ENCODE results near the gene ARHGEF19. TPM values are rescaled to one million over a fixed set of nuclear protein-coding genes. Genes with fewer than 3 reads are reported as not detected.

Gene ARHGEF19
- total RNA-seq, 4 donors from 2014 or later = 33.0 to 83.8 (median 45.7) TPM

GRCh38 chr1:16250524-16251251 is 38.2 kb upstream of the ARHGEF19 start:
- H3K4me1 ChIP-seq = peaks cover 55% of the 10 kb centered on the region
- 76% methylated on average over 15 of the region's 15 CpGs for WGBS
- no peak overlapping the region for H3K4me3 ChIP-seq
- peak overlapping the region; percentile 70 for H3K27ac ChIP-seq
- no peaks in the 10 kb centered on the region for H3K27me3 ChIP-seq
- peaks cover 45% of the 10 kb centered on the region for H3K36me3 ChIP-seq
- TF ChIP-seq CTCF (IDR thresholded peaks at IDR 0.05) (no peak), POLR2AphosphoS5 (IDR thresholded peaks at IDR 0.05) (no peak), POLR2A (IDR thresholded peaks at IDR 0.05) (no peak)
- H3K9me3 ChIP-seq = no peaks in the 10 kb centered on the region
- peak in 1 of 2 donors; percentile 66 for DNase-seq (ENCODE audit: low spot score in 2 of 2)

GRCh38 chr1:16249596-16250241 is 37.3 kb upstream of the ARHGEF19 start:
- peak in 1 of 2 donors; percentile 82 for DNase-seq (ENCODE audit: low spot score in 2 of 2)
- WGBS = 55% methylated on average over 3 of the region's 3 CpGs
- Histone ChIP-seq H3K27ac (peak overlapping the region; percentile 83), H3K4me3 (no peak overlapping the region), H3K27me3 (no peaks in the 10 kb centered on the region), H3K4me1 (peaks cover 58% of the 10 kb centered on the region), H3K36me3 (peaks cover 35% of the 10 kb centered on the region), H3K9me3 (no peaks in the 10 kb centered on the region)
- peak in 2 of 3 donors; percentile 69 to 84 for TF ChIP-seq POLR2AphosphoS5 (IDR thresholded peaks at IDR 0.05)
- no peak for TF ChIP-seq EP300 (IDR thresholded peaks at IDR 0.05)

- peaks cover 66% of the 10 kb centered on the region for H3K4me1 ChIP-seq
- no peaks in the 10 kb centered on the region for H3K9me3 ChIP-seq
- peak overlapping the region; percentile 83 for H3K27ac ChIP-seq
- H3K36me3 ChIP-seq = peaks cover 28% of the 10 kb centered on the region
- TF ChIP-seq CTCF (IDR thresholded peaks at IDR 0.05) (no peak), POLR2AphosphoS5 (IDR thresholded peaks at IDR 0.05) (peak in 2 of 3 donors; percentile 41 to 71), EP300 (IDR thresholded peaks at IDR 0.05) (no peak)
- WGBS = 19% methylated on average over 7 of the region's 7 CpGs
- peak; percentile 86 to 88 for DNase-seq (ENCODE audit: low spot score in 2 of 2)
- no peaks in the 10 kb centered on the region for H3K27me3 ChIP-seq
- no peak overlapping the region for H3K4me3 ChIP-seq
These were observed 36.4 kb upstream of the ARHGEF19 start for GRCh38 chr1:16248603-16249516.

- H3K36me3 ChIP-seq = peaks cover 21% of the 10 kb centered on the region
- no peaks in the 10 kb centered on the region for H3K9me3 ChIP-seq
- DNase-seq (ENCODE audit: low spot score in 2 of 2) = no peak
- 73% methylated on average over 8 of the region's 8 CpGs for WGBS
- H3K4me1 ChIP-seq = peaks cover 63% of the 10 kb centered on the region
- TF ChIP-seq POLR2A (IDR thresholded peaks at IDR 0.05) (no peak), EP300 (IDR thresholded peaks at IDR 0.05) (no peak), POLR2AphosphoS5 (IDR thresholded peaks at IDR 0.05) (no peak), CTCF (IDR thresholded peaks at IDR 0.05) (no peak)
- H3K27ac ChIP-seq = peak overlapping the region; percentile 83
- no peak overlapping the region for H3K4me3 ChIP-seq
- no peaks in the 10 kb centered on the region for H3K27me3 ChIP-seq
These were observed 35.6 kb upstream of the ARHGEF19 start for GRCh38 chr1:16248007-16248436.

GRCh38 chr1:16247441-16247840 is 35.0 kb upstream of the ARHGEF19 start:
- Histone ChIP-seq H3K36me3 (peaks cover 21% of the 10 kb centered on the region), H3K9me3 (no peaks in the 10 kb centered on the region), H3K27me3 (no peaks in the 10 kb centered on the region), H3K4me3 (no peak overlapping the region), H3K4me1 (peaks cover 63% of the 10 kb centered on the region), H3K27ac (peak overlapping the region; percentile 83)
- WGBS = 77% methylated on average over 2 of the region's 2 CpGs
- TF ChIP-seq EP300 (IDR thresholded peaks at IDR 0.05) (no peak), CTCF (IDR thresholded peaks at IDR 0.05) (no peak), POLR2A (IDR thresholded peaks at IDR 0.05) (no peak), POLR2AphosphoS5 (IDR thresholded peaks at IDR 0.05) (no peak)
- DNase-seq (ENCODE audit: low spot score in 2 of 2) = no peak
